OCI-LY3 (cell line): Measurements from ENCODE around the gene RBM33.

ENCODE experiments used
- H2AFZ ChIP-seq: fragments of 200-600, 300-600 bp; shearing (Covaris generic); 2 replicates; pipeline ENCODE4 v1.6.0; 2014; ENCODE audit warnings: antibody characterized with exemption, low read depth, low read length
- H3K27ac ChIP-seq: fragments of 200-600, 300-600 bp; sonication (generic); 2 replicates; pipeline ENCODE4 v1.5.1; 2014; ENCODE audit warnings: mild to moderate bottlenecking, low read length, moderate library complexity, mixed read lengths
- H3K27me3 ChIP-seq: fragments of 200-600, 300-600 bp; sonication (generic); 2 replicates; pipeline ENCODE4 v1.6.1; 2014; ENCODE audit warnings: low read depth, low read length, mixed read lengths
- H3K36me3 ChIP-seq: fragments of 200-600, 300-600 bp; sonication (generic); replicated peaks from 2 replicates; pipeline ENCODE3; 2014; ENCODE audit warnings: low read depth, low read length, mixed read lengths
- H3K4me1 ChIP-seq: fragments of 300-600, 200-600 bp; sonication (generic); 2 replicates; pipeline ENCODE4 v1.6.1; 2014; ENCODE audit warnings: low read length, mixed read lengths
- H3K4me2 ChIP-seq: fragments of 200-600, 300-600 bp; sonication (generic); 2 replicates; pipeline ENCODE4 v1.6.1; 2014; ENCODE audit warnings: low read length, mixed read lengths
- H3K4me3 ChIP-seq: fragments of 300-600, 200-600 bp; sonication (generic); 2 replicates; pipeline ENCODE4 v1.5.1; 2014; ENCODE audit warnings: antibody characterized with exemption, mild to moderate bottlenecking, low read length, moderate library complexity
- H3K79me2 ChIP-seq: fragments of 300-600, 200-600 bp; shearing (Covaris generic); 2 replicates; pipeline ENCODE4 v1.6.1; 2014; ENCODE audit warnings: mild to moderate bottlenecking, low read length, mixed read lengths
- H3K9ac ChIP-seq: fragments of 300-600, 200-600 bp; shearing (Covaris generic); 2 replicates; pipeline ENCODE4 v1.6.0; 2014; ENCODE audit warnings: mild to moderate bottlenecking, low read length, moderate library complexity
- H3K9me3 ChIP-seq: fragments of 200-600, 300-600 bp; shearing (Covaris generic); 2 replicates; pipeline ENCODE4 v1.6.1; 2014; ENCODE audit warnings: low read length, mixed read lengths; ENCODE audit not compliant: insufficient read depth
- H4K20me1 ChIP-seq: fragments of 200-600, 300-600 bp; sonication (generic); 2 replicates; pipeline ENCODE4 v1.6.1; 2016; ENCODE audit warnings: low read length, mixed read lengths; ENCODE audit not compliant: insufficient read depth
- CTCF ChIP-seq: fragments of 200-600, 300-600 bp; sonication (generic); IDR thresholded peaks from 2 replicates; pipeline ENCODE4 v1.5.1; 2014; ENCODE audit warnings: antibody characterized with exemption, low read length, low read depth
- EZH2phosphoT487 ChIP-seq: fragments of 200-600 bp; shearing (Covaris generic); IDR thresholded peaks from 2 replicates; pipeline ENCODE4 v1.6.1; 2018; ENCODE audit warnings: antibody characterized with exemption, mixed run types, low read depth

The RBM33 gene

GRCh38 chr7:155722118-155722517 lies 77.7 kb downstream of the RBM33 start:
- Histone ChIP-seq H3K36me3 (peaks cover 14% of the 10 kb centered on the region), H3K4me1 (peaks cover 35% of the 10 kb centered on the region), H3K9me3 (peaks cover 5% of the 10 kb centered on the region; the same call in 1 of the 2 replicates), H3K4me2 (peak overlapping the region; percentile 80), H2AFZ (no peak overlapping the region), H3K27ac (peak overlapping the region; percentile 39; the same call in 1 of the 2 replicates), H3K79me2 (peaks cover 18% of the 10 kb centered on the region; the same call in 1 of the 2 replicates), H4K20me1 (peaks cover 24% of the 10 kb centered on the region; the same call in 1 of the 2 replicates), H3K4me3 (peak overlapping the region; percentile 44), H3K9ac (no peak overlapping the region), H3K27me3 (no peaks in the 10 kb centered on the region)
- TF ChIP-seq EZH2phosphoT487 (no peak), CTCF (no peak)

GRCh38 chr7:155722936-155723335 lies 78.5 kb downstream of the RBM33 start:
- no peak for TF ChIP-seq CTCF
- Histone ChIP-seq H3K79me2 (peaks cover 18% of the 10 kb centered on the region; the same call in 1 of the 2 replicates), H3K27me3 (no peaks in the 10 kb centered on the region), H3K9ac (no peak overlapping the region), H3K27ac (no peak overlapping the region), H3K36me3 (peaks cover 14% of the 10 kb centered on the region), H3K9me3 (peaks cover 5% of the 10 kb centered on the region; the same call in 1 of the 2 replicates), H3K4me3 (no peak overlapping the region), H4K20me1 (peaks cover 24% of the 10 kb centered on the region; the same call in 1 of the 2 replicates), H3K4me2 (no peak overlapping the region), H2AFZ (no peak overlapping the region), H3K4me1 (peaks cover 35% of the 10 kb centered on the region)

GRCh38 chr7:155724327-155725005 lies 80.0 kb downstream of the RBM33 start:
- Histone ChIP-seq H4K20me1 (peaks cover 24% of the 10 kb centered on the region; the same call in 1 of the 2 replicates), H3K4me2 (peak overlapping the region; percentile 43), H3K27ac (0 out of 2 replicates have a peak overlapping the region, but pooled peaks have one; percentile 0)

More at GRCh38 chr7:155724327-155725005, 80.0 kb downstream of the RBM33 start:
- no peaks in the 10 kb centered on the region for H3K27me3 ChIP-seq
- no peak overlapping the region for H3K9ac ChIP-seq
- peaks cover 35% of the 10 kb centered on the region for H3K4me1 ChIP-seq
- TF ChIP-seq CTCF, result peak; percentile 21; the same call in 1 of the 2 replicates
- TF ChIP-seq EZH2phosphoT487, result no peak
- no peak overlapping the region for H2AFZ ChIP-seq
- no peak overlapping the region for H3K4me3 ChIP-seq
- peaks cover 18% of the 10 kb centered on the region for H3K36me3 ChIP-seq
- H3K79me2 ChIP-seq, result peaks cover 18% of the 10 kb centered on the region; the same call in 1 of the 2 replicates
- peaks cover 5% of the 10 kb centered on the region; the same call in 1 of the 2 replicates for H3K9me3 ChIP-seq
